Testis (tissue), 3 donors: ENCODE data around the gene CATSPER1. TPM values are rescaled to one million over a fixed set of nuclear protein-coding genes. Genes with fewer than 3 reads are reported as not detected.
A peak's percentile ranks its signal among the peaks of the same experiment; 100 is the strongest.
"Not testable (repeated sequence)": the region's sequence is repeated elsewhere in the genome, so short reads cannot be mapped to it uniquely, and the experiment has no call there.

ENCODE experiments used
- DNase-seq: peaks from one replicate; pipeline ENCODE4 v3.0.0-alpha.2; 2019
- H3K27ac ChIP-seq, 2 donors: fragments of 200-600 bp; sonication (generic); one replicate each; pipeline ENCODE4 v1.5.1; 2019
- H3K27me3 ChIP-seq: fragments of 200-600 bp; sonication (generic); one replicate; pipeline ENCODE4 v1.5.1; 2019
- H3K36me3 ChIP-seq: fragments of 200-600 bp; sonication (generic); one replicate; pipeline ENCODE4 v1.5.1; 2017; ENCODE audit warnings: low read depth; ENCODE audit errors: missing control alignments
- H3K4me1 ChIP-seq: fragments of 200-600 bp; sonication (generic); one replicate; pipeline ENCODE4 v1.5.1; 2019
- H3K4me3 ChIP-seq, 2 donors: fragments of 200-600 bp; sonication (generic); one replicate each; pipeline ENCODE4 v1.5.1; 2017 to 2019
- H3K9me3 ChIP-seq: fragments of 200-600 bp; sonication (generic); one replicate; pipeline ENCODE4 v1.5.1; 2017
- CTCF ChIP-seq, 3 experiments: fragments of 450-650 bp in 2 of 3; fragments of 200-600 bp in 1 of 3; sonication (generic) in 1 of 3; IDR thresholded peaks; one replicate each; pipeline ENCODE4 v1.5.1; 2016 to 2019; ENCODE audit warnings: antibody characterized with exemption in 3 of 3, mild to moderate bottlenecking in 2 of 3, moderate library complexity in 1 of 3
- POLR2A ChIP-seq: fragments of 450-650 bp; IDR thresholded peaks from one replicate; pipeline ENCODE4 v1.6.1; 2017; ENCODE audit warnings: antibody characterized with exemption, mild to moderate bottlenecking, moderate library complexity
- WGBS, 2 donors: methylation state at CpG; one replicate each; pipeline ENCODE4 v1.1.5; 2018; 5-methylcytosine and 5-hydroxymethylcytosine counted together
- intact Hi-C: fragments of 100-400 bp; cut with DNase I; formaldehyde crosslinking; loops from one replicate; pipeline ENCODE4 v1.15.1; 2023; ENCODE audit warnings: low total_unique reads
- polyA plus RNA-seq: library from polyadenylated mRNA; stranded (reverse); fragments of 350-450 nt; fragmentation: Illumina TruSeq; extraction: RNeasy Lipid Tissue Mini Kit (QIAGEN cat#74804); gene quantifications from one replicate; pipeline ENCODE4 v1.2.3, GENCODE V29; 2014; ENCODE audit warnings: low read depth, low replicate concordance; ENCODE audit not compliant: insufficient read depth
- total RNA-seq, 2 donors: library from RNA; depleted of rRNA; stranded (reverse); fragments of >200 nt; gene quantifications; one replicate each; pipeline ENCODE4 v1.2.3, GENCODE V29; 2016

The CATSPER1 gene
- total and polyA plus RNA-seq, 3 donors from 2014 or later, result 8.9 to 33.7 (median 12.5) TPM

DNA sequence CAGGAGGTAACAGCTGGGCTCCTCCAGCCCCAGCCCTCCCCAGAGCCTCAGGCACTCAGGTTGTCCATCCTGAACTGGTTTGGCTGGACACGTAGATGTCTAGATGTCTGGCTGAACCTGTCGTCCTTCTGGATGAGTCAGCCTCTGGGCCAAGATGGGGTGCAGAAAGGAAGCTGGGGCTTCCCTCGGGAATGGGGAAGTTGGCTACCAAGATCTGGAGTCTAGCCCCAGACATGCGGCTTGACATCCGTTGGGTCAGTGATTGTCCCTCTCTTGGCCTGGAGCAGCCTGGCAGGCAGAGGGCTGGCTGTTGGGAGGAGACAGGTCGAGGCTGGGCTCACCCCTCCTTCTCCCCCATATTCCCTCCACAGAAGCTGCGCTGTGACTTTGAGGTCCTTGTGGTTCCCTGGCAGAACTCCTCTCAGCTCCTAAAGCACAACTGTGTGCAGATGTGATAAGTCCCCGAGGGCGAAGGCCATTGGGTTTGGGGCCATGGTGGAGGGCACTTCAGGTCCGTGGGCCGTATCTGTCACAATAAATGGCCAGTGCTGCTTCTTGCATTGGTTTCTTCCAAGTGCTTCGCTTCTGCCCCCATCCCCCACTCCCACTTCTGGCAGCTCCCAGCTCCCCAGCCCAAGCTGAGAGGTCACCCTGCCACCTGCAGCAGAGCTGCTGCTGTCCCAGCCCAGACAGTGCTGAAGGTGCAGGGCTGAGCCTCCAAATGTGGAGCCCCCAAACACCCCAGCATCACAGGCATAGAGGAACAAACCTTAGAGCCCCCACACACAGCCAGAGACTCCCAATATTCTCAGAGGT lies 13.1 kb downstream of the CATSPER1 start:
- WGBS, 2 donors, result 66 to 67% methylated on average over 5 to 12 of the region's 12 CpGs

DNA sequence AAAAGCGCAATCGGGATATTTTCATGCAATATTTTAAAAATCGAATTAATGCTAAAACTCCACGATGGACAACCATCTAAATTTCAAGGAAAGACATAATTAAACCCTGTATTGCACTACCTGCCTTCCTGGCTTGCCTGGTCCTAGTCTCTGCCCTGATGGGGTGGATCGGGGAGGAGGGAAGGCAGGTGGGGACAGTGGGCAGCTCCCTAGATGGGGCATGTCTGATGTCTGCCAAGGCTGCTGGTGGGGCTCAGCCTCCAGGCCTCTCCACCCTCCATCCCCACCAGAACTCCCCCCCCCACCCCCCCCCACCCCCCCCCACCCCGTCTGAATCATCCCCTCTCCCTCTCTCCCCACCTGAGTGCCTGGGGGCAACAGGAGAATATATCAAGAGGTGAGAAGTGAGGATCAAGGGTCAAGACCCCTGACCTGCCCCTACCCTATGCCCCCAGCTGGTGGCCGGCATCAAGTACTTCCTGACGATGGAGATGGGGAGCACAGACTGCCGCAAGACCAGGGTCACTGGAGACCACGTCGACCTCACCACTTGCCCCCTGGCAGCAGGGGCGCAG lies 13.8 kb downstream of the CATSPER1 start:
- intact Hi-C loops, result no loop called here
- Histone ChIP-seq H3K4me1 (peaks cover 3% of the 10 kb centered on the region), H3K36me3 (no peaks in the 10 kb centered on the region), H3K27me3 (no peaks in the 10 kb centered on the region), H3K9me3 (no peaks in the 10 kb centered on the region), H3K4me3 (no peak overlapping the region), H3K27ac (no peak overlapping the region)
- no peak for TF ChIP-seq POLR2A
- no peak for TF ChIP-seq CTCF (IDR thresholded peaks at IDR 0.05)
- WGBS, 2 donors, result 47 to 50% methylated on average over 6 to 12 of the region's 12 CpGs
- no peak for DNase-seq

More for the DNA sequence above, 13.1 kb downstream of the CATSPER1 start:
- intact Hi-C loops, result no loop called here
- no peak for DNase-seq
- Histone ChIP-seq H3K4me3 (no peak overlapping the region), H3K27ac (no peak overlapping the region), H3K27me3 (no peaks in the 10 kb centered on the region), H3K36me3 (no peaks in the 10 kb centered on the region), H3K9me3 (no peaks in the 10 kb centered on the region), H3K4me1 (peaks cover 3% of the 10 kb centered on the region)
- TF ChIP-seq POLR2A, result no peak
- no peak for TF ChIP-seq CTCF (IDR thresholded peaks at IDR 0.05)

GRCh38 chr11:66011785-66012303 lies 14.4 kb downstream of the CATSPER1 start, which contains the start of gene CST6:
Gene CST6 (plus strand): TSS chr11:66012008. CDS start chr11:66012045, 37 bp downstream.
- Histone ChIP-seq H3K27ac (no peak within 1 kb of the TSS), H3K4me1 (peaks cover 9% of the 10 kb centered on the region), H3K4me3 (peak within 1 kb of the TSS in 1 of 2 donors; percentile 5), H3K9me3 (no peaks in the 10 kb centered on the region), H3K27me3 (no peaks in the 10 kb centered on the region), H3K36me3 (no peaks in the 10 kb centered on the region)
- TF ChIP-seq CTCF (IDR thresholded peaks at IDR 0.05) (no peak), POLR2A (no peak)
- 7% methylated on average over 7 to 35 of the region's 61 CpGs for WGBS, 2 donors
- DNase-seq, result no peak
- intact Hi-C loops, result no loop called here

DNA sequence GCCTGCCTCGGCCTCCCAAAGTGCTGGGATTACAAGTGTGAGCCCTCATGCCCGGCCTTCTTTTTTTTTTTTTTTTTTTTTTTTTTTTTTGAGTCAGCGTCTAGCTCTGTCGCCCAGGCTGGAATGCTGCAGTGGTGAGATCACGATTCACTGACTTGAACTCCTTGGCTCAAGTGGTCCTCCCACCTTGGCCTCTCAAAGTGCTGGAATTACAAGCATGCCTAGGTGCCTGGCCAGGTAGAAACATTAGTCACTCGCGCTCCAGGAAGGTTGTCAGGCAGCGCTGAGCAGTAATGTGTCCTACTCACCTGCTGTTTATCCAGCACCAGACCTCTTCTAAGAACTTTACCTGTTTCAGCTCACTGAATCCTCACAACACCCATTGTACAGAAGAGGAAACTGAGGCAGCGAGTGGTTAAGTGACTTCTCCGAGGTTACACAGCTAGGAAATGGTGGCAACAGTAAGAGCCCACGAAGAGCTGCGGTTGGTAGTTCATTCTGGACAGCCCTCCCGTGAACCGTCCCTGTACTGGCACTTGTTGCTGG lies 15.0 kb downstream of the CATSPER1 start:
- Histone ChIP-seq H3K4me3 (peak overlapping the region in 1 of 2 donors; percentile 5), H3K27me3 (no peaks in the 10 kb centered on the region), H3K27ac (no peak overlapping the region), H3K9me3 (no peaks in the 10 kb centered on the region), H3K4me1 (peaks cover 11% of the 10 kb centered on the region), H3K36me3 (no peaks in the 10 kb centered on the region)
- 40 to 42% methylated on average over 11 to 14 of the region's 14 CpGs for WGBS, 2 donors
- TF ChIP-seq POLR2A, result no peak
- no peak for TF ChIP-seq CTCF (IDR thresholded peaks at IDR 0.05)
- no peak for DNase-seq
- intact Hi-C loops, result no loop called here

GRCh38 chr11:66010036-66010435 lies 16.2 kb downstream of the CATSPER1 start:
- DNase-seq, H3K9me3 ChIP-seq, H3K27ac ChIP-seq, H3K36me3 ChIP-seq, intact Hi-C loops, H3K27me3 ChIP-seq, H3K4me3 ChIP-seq: not testable (repeated sequence)
- H3K4me1 ChIP-seq, result peaks cover 11% of the 10 kb centered on the region
- WGBS, 2 donors, result 75 to 78% methylated on average over 3 to 4 of the region's 4 CpGs
